ENCODE measurements around the gene HEATR5B.

DNA sequence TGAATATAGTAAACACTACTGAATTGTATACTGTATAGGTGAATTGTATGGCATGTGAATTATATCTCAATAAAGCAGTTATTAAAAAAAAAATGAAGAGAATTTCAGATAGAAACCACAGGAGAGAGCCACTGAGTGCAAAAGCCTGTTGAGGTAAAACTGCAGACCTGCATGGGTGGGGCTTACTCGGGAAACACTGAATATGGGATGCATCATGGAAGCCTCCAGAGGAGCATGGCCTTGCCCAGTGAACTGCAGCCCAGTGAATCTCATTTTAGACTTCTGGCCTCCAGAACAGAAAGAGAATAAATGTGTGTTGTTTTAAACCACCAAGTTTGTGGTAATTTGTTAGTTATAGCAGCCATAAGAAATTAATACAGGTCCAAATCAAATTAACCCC, 15.9 kb upstream of the HEATR5B start:
- TF ChIP-seq, protein P1, sequence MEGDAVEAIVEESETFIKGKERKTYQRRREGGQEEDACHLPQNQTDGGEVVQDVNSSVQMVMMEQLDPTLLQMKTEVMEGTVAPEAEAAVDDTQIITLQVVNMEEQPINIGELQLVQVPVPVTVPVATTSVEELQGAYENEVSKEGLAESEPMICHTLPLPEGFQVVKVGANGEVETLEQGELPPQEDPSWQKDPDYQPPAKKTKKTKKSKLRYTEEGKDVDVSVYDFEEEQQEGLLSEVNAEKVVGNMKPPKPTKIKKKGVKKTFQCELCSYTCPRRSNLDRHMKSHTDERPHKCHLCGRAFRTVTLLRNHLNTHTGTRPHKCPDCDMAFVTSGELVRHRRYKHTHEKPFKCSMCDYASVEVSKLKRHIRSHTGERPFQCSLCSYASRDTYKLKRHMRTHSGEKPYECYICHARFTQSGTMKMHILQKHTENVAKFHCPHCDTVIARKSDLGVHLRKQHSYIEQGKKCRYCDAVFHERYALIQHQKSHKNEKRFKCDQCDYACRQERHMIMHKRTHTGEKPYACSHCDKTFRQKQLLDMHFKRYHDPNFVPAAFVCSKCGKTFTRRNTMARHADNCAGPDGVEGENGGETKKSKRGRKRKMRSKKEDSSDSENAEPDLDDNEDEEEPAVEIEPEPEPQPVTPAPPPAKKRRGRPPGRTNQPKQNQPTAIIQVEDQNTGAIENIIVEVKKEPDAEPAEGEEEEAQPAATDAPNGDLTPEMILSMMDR (conservative IDR thresholded peaks at IDR 0.05; ENCODE audit: low read depth, low read length): no peak
- no peak for TF ChIP-seq EZH2 (IDR thresholded peaks at IDR 0.05; ENCODE audit: borderline replicate concordance, low read depth, low read length, poor library complexity, severe bottlenecking)

Data from A673 (cell line).